Measurements from ENCODE around the gene STK32C.

The STK32C gene

GRCh38 chr10:132307823-132308586 lies at the start of gene STK32C:
Gene STK32C (minus strand): TSS chr10:132307950. CDS start chr10:132307833, 117 bp downstream.
- DNase-seq (ENCODE audit: low read depth in 2 of 2), result peak; percentile 81

- no peak for DNase-seq (ENCODE audit: low read depth in 2 of 2)
These were observed 49.0 kb upstream of the STK32C start for GRCh38 chr10:132356621-132357195.

GRCh38 chr10:132355754-132356153 lies 48.0 kb upstream of the STK32C start:
- DNase-seq (ENCODE audit: low read depth in 2 of 2), result no peak

- no peak for DNase-seq (ENCODE audit: low read depth in 2 of 2)
These were observed 47.5 kb upstream of the STK32C start for GRCh38 chr10:132355297-132355696.

- no peak for DNase-seq (ENCODE audit: low read depth in 2 of 2)
These were observed 46.8 kb upstream of the STK32C start for GRCh38 chr10:132354356-132355094.

- DNase-seq (ENCODE audit: low read depth in 2 of 2), result no peak
These were observed 46.0 kb upstream of the STK32C start for GRCh38 chr10:132353456-132354355.

- peak; percentile 37 to 48 for DNase-seq (ENCODE audit: low read depth in 2 of 2)
These were observed 44.9 kb upstream of the STK32C start for GRCh38 chr10:132352462-132353308.

- no peak for DNase-seq (ENCODE audit: low read depth in 2 of 2)
These were observed 43.9 kb upstream of the STK32C start for GRCh38 chr10:132351611-132352010.

GRCh38 chr10:132350946-132351345 lies 43.2 kb upstream of the STK32C start:
- no peak for DNase-seq (ENCODE audit: low read depth in 2 of 2)

GRCh38 chr10:132350391-132350790 lies 42.6 kb upstream of the STK32C start:
- no peak for DNase-seq (ENCODE audit: low read depth in 2 of 2)

- no peak for DNase-seq (ENCODE audit: low read depth in 2 of 2)
These were observed 42.0 kb upstream of the STK32C start for GRCh38 chr10:132349766-132350165.

- DNase-seq (ENCODE audit: low read depth in 2 of 2), result no peak
These were observed 40.1 kb upstream of the STK32C start for GRCh38 chr10:132347931-132348267.

GRCh38 chr10:132347211-132347930 lies 39.6 kb upstream of the STK32C start:
- no peak for DNase-seq (ENCODE audit: low read depth in 2 of 2)

GRCh38 chr10:132346806-132347205 lies 39.1 kb upstream of the STK32C start:
- no peak for DNase-seq (ENCODE audit: low read depth in 2 of 2)

- DNase-seq (ENCODE audit: low read depth in 2 of 2), result no peak
These were observed 37.6 kb upstream of the STK32C start for GRCh38 chr10:132345345-132345744.

GRCh38 chr10:132344386-132344785 lies 36.6 kb upstream of the STK32C start:
- DNase-seq (ENCODE audit: low read depth in 2 of 2), result no peak

GRCh38 chr10:132342553-132342952 lies 34.8 kb upstream of the STK32C start:
- DNase-seq (ENCODE audit: low read depth in 2 of 2), result no peak

GRCh38 chr10:132341781-132342180 lies 34.0 kb upstream of the STK32C start:
- no peak for DNase-seq (ENCODE audit: low read depth in 2 of 2)

- no peak for DNase-seq (ENCODE audit: low read depth in 2 of 2)
These were observed 33.3 kb upstream of the STK32C start for GRCh38 chr10:132341017-132341416.

- no peak for DNase-seq (ENCODE audit: low read depth in 2 of 2)
These were observed 31.5 kb upstream of the STK32C start for GRCh38 chr10:132339276-132339675.

Data from stimulated activated CD8-positive, alpha-beta memory T cell treated with anti-CD3 and anti-CD28 coated beads, Interleukin-15, amount 100 ng/mL, for 48 hours (primary cell).